ENCODE measurements around the gene ATP13A4. TPM values are rescaled to one million over a fixed set of nuclear protein-coding genes. Genes with fewer than 3 reads are reported as not detected.

The ATP13A4 gene
- total RNA-seq, 3 donors from 2014 or later (not counting 1 experiment from before 2014, with no cell fraction given), result 1.3 to 3.9 (median 3.6) TPM

DNA sequence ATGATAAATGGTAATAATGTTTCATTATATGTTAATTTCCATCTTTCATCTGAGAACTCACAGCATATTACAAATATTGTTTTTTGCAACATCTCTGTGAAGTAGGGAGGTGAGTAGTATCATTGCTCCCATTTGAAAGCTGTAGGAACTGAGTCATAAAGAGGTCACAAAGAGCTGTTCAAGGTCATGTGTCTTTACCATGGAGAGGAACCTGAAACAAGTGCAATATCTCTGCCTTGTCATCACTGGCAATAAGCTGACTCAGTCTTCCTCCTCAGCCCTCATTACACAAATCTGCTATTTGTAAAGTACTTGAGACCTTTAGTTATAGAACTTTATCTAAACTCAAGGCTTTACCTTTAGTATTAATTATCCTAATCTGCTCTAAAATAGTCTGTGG, 4.4 kb upstream of the ATP13A4 start:
- Histone ChIP-seq H3K36me3 (ENCODE audit: control insufficient read depth, insufficient read depth, low read length) (no peaks in the 10 kb centered on the region), H3K9me3 (ENCODE audit: control insufficient read depth, insufficient read depth, low read length) (no peaks in the 10 kb centered on the region), H3K4me1 (ENCODE audit: control insufficient read depth, insufficient read depth, low read length) (no peaks in the 10 kb centered on the region), H3K27me3 (ENCODE audit: control insufficient read depth, insufficient read depth, low read length) (no peaks in the 10 kb centered on the region), H3K4me3 (ENCODE audit: low read length) (no peak overlapping the region), H3K27ac (ENCODE audit: low read length) (no peak overlapping the region)
- Mint-ChIP-seq H3K36me3 (no peaks in the 10 kb centered on the region), H3K27me3 (ENCODE audit: low read depth in 2 of 2) (no peaks in the 10 kb centered on the region), H3K9me3 (no peaks in the 10 kb centered on the region), H3K27ac (no peak overlapping the region), H3K4me3 (no peak overlapping the region), H3K4me1 (no peaks in the 10 kb centered on the region)
- TF ChIP-seq, protein P1, sequence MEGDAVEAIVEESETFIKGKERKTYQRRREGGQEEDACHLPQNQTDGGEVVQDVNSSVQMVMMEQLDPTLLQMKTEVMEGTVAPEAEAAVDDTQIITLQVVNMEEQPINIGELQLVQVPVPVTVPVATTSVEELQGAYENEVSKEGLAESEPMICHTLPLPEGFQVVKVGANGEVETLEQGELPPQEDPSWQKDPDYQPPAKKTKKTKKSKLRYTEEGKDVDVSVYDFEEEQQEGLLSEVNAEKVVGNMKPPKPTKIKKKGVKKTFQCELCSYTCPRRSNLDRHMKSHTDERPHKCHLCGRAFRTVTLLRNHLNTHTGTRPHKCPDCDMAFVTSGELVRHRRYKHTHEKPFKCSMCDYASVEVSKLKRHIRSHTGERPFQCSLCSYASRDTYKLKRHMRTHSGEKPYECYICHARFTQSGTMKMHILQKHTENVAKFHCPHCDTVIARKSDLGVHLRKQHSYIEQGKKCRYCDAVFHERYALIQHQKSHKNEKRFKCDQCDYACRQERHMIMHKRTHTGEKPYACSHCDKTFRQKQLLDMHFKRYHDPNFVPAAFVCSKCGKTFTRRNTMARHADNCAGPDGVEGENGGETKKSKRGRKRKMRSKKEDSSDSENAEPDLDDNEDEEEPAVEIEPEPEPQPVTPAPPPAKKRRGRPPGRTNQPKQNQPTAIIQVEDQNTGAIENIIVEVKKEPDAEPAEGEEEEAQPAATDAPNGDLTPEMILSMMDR (IDR thresholded peaks at IDR 0.05), result no peak
- ATAC-seq (no peak), DNase-seq (no peak)
- intact Hi-C loops (cut with micrococcal nuclease), result no loop called here

DNA sequence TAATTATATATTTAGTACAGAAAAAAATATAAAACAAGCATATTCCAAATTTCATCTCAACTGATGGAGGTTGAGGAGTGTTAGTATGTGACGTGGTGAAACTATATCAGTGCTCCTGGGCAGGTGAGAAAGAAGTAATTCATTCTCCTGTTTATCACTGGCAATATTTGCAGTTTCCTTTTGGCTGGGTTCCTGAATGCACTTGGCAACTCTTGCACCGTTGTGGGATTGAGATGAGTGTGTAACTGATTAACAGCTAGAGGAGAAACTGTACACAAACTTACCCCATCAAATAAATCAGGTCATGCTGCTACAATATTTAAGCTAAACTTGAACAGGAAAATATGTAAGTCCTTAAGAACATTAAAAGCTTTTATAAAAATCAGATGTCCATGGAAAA, 2.1 kb upstream of the ATP13A4 start:
- H3K4me1 Mint-ChIP-seq, result no peaks in the 10 kb centered on the region
- no peaks in the 10 kb centered on the region for H3K36me3 ChIP-seq (ENCODE audit: control insufficient read depth, insufficient read depth, low read length)
- ATAC-seq (no peak), DNase-seq (no peak)
- no peaks in the 10 kb centered on the region for H3K9me3 Mint-ChIP-seq
- no peak overlapping the region for H3K4me3 ChIP-seq (ENCODE audit: low read length)
- H3K27me3 ChIP-seq (ENCODE audit: control insufficient read depth, insufficient read depth, low read length), result no peaks in the 10 kb centered on the region
- H3K4me1 ChIP-seq (ENCODE audit: control insufficient read depth, insufficient read depth, low read length), result no peaks in the 10 kb centered on the region
- no peak overlapping the region for H3K4me3 Mint-ChIP-seq
- H3K27ac ChIP-seq (ENCODE audit: low read length), result no peak overlapping the region
- intact Hi-C loops (cut with micrococcal nuclease), result no loop called here
- H3K9me3 ChIP-seq (ENCODE audit: control insufficient read depth, insufficient read depth, low read length), result no peaks in the 10 kb centered on the region
- H3K27ac Mint-ChIP-seq, result no peak overlapping the region
- H3K36me3 Mint-ChIP-seq, result no peaks in the 10 kb centered on the region
- no peaks in the 10 kb centered on the region for H3K27me3 Mint-ChIP-seq (ENCODE audit: low read depth in 2 of 2)
- TF ChIP-seq, protein P1 (IDR thresholded peaks at IDR 0.05), result no peak
- WGBS (ENCODE audit: insufficient coverage), result 78% methylated on average over 1 of the region's 2 CpGs

DNA sequence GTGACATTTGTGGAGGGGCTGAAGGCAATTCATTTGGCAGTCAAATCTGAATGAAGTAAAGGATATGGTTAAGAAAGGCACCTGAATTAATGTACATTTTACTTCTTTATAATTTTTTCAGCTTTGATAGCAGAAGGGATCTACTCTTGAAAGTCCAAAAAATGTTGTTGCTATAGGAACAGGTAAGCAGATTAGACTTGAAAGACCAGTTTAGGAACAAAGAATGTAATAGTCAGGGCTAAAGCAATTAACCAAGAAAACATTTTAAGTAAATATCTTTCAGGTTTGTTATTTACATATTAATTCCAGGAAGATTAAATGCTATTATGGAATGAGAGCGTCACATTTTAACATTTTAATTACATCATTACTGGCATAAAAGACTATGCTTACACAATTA, 1.1 kb downstream of the ATP13A4 start:
- Histone ChIP-seq H3K4me3 (ENCODE audit: low read length) (no peak overlapping the region), H3K9me3 (ENCODE audit: control insufficient read depth, insufficient read depth, low read length) (no peaks in the 10 kb centered on the region), H3K27me3 (ENCODE audit: control insufficient read depth, insufficient read depth, low read length) (no peaks in the 10 kb centered on the region), H3K36me3 (ENCODE audit: control insufficient read depth, insufficient read depth, low read length) (no peaks in the 10 kb centered on the region), H3K27ac (ENCODE audit: low read length) (no peak overlapping the region), H3K4me1 (ENCODE audit: control insufficient read depth, insufficient read depth, low read length) (no peaks in the 10 kb centered on the region)
- WGBS (ENCODE audit: insufficient coverage), result no CpG with 5 or more reads among the region's 1 CpG
- ATAC-seq (no peak), DNase-seq (no peak)
- Mint-ChIP-seq H3K27ac (no peak overlapping the region), H3K9me3 (no peaks in the 10 kb centered on the region), H3K36me3 (no peaks in the 10 kb centered on the region), H3K27me3 (ENCODE audit: low read depth in 2 of 2) (no peaks in the 10 kb centered on the region), H3K4me3 (no peak overlapping the region), H3K4me1 (no peaks in the 10 kb centered on the region)
- intact Hi-C loops (cut with micrococcal nuclease), result no loop called here
- TF ChIP-seq, protein P1 (IDR thresholded peaks at IDR 0.05), result no peak

DNA sequence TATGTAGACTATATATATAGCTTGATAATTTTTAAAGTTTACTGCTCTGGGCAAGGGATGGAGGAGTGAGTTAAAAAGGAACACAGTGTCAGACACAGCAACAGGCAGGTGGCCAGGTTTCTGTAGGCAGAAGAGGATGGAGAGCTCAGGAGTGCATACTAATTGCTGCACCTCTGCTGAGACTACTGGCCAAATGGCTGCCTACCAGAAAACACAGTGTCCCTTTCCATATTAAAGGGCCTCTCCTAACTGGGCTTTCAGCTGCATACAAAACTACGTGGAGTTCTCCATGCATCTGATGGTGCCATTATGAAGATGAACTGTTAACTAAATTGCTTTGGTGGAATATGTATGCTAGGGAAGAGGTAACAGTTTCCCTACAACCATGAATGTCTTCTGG, 1.8 kb downstream of the ATP13A4 start:
- Histone ChIP-seq H3K4me1 (ENCODE audit: control insufficient read depth, insufficient read depth, low read length) (no peaks in the 10 kb centered on the region), H3K27ac (ENCODE audit: low read length) (no peak overlapping the region), H3K4me3 (ENCODE audit: low read length) (no peak overlapping the region), H3K36me3 (ENCODE audit: control insufficient read depth, insufficient read depth, low read length) (no peaks in the 10 kb centered on the region), H3K9me3 (ENCODE audit: control insufficient read depth, insufficient read depth, low read length) (no peaks in the 10 kb centered on the region), H3K27me3 (ENCODE audit: control insufficient read depth, insufficient read depth, low read length) (no peaks in the 10 kb centered on the region)
- no peak overlapping the region for H3K27ac Mint-ChIP-seq
- no peaks in the 10 kb centered on the region for H3K27me3 Mint-ChIP-seq (ENCODE audit: low read depth in 2 of 2)
- H3K36me3 Mint-ChIP-seq, result no peaks in the 10 kb centered on the region
- DNase-seq, result no peak
- ATAC-seq, result no peak
- no peaks in the 10 kb centered on the region for H3K9me3 Mint-ChIP-seq
- H3K4me1 Mint-ChIP-seq, result no peaks in the 10 kb centered on the region
- intact Hi-C loops (cut with micrococcal nuclease), result no loop called here
- TF ChIP-seq, protein P1 (IDR thresholded peaks at IDR 0.05), result no peak
- 67% methylated on average over 1 of the region's 1 CpG for WGBS (ENCODE audit: insufficient coverage)
- no peak overlapping the region for H3K4me3 Mint-ChIP-seq

All from natural killer cell (primary cell).